OCI-LY7 (cell line): ENCODE results near the gene R3HDM4.

Source experiments
- EZH2phosphoT487 ChIP-seq: fragments of 200-600 bp; sonication (generic); IDR thresholded peaks from 2 replicates; pipeline ENCODE4 v1.6.1; 2018; ENCODE audit warnings: low read depth, borderline replicate concordance, mild to moderate bottlenecking, mixed run types, antibody characterized with exemption, low read length, moderate library complexity, mixed read lengths
- TF ChIP-seq, protein P1 (sequence below): fragments of 200-600 bp; sonication (generic); conservative IDR thresholded peaks from 2 replicates; pipeline ENCODE4 v1.5.1; 2014; ENCODE audit warnings: mild to moderate bottlenecking, antibody characterized with exemption, low read length, moderate library complexity, mixed read lengths

DNA sequence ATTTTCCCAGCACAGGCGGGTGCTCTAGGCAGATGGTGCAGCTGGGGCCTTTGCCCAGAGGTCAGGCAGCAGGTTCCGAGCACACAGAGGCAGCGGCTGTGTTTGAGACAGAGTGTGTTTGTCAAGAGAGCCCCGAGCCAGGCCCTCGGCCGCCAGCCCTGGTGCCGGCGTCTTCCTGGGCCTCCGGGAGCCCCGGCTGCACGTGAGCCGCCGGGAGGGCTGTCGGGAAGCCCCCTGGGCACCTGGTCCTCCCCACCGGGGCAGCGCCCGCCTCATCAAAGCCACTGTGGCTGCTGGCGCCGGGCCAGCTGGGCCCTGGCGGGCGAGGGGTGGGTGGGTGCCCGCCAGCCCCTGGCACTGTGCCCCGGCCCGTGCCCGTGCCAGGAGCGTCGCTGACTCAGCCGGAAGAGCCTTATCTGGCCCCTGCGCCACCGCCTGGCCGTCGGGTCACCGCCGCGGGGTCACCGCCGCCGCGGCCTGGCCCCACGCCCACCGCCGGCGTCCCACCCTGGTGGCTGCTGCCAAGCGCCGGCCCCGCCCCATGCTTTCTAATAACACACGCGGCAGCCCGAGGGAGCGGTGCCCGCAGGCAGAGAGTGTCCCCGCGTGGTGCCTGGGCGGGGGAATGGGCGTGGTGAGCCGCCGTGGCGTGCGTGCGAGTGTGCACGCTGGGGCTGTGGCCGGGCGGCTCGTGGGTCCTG is 27.7 kb upstream of the R3HDM4 start:
- TF ChIP-seq, protein P1, sequence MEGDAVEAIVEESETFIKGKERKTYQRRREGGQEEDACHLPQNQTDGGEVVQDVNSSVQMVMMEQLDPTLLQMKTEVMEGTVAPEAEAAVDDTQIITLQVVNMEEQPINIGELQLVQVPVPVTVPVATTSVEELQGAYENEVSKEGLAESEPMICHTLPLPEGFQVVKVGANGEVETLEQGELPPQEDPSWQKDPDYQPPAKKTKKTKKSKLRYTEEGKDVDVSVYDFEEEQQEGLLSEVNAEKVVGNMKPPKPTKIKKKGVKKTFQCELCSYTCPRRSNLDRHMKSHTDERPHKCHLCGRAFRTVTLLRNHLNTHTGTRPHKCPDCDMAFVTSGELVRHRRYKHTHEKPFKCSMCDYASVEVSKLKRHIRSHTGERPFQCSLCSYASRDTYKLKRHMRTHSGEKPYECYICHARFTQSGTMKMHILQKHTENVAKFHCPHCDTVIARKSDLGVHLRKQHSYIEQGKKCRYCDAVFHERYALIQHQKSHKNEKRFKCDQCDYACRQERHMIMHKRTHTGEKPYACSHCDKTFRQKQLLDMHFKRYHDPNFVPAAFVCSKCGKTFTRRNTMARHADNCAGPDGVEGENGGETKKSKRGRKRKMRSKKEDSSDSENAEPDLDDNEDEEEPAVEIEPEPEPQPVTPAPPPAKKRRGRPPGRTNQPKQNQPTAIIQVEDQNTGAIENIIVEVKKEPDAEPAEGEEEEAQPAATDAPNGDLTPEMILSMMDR, result no peak
- TF ChIP-seq EZH2phosphoT487, result no peak
